K562 (cell line): Measurements from ENCODE around the gene HOMEZ. TPM values are rescaled to one million over a fixed set of nuclear protein-coding genes. Genes with fewer than 3 reads are reported as not detected.
A peak's percentile ranks its signal among the peaks of the same experiment; 100 is the strongest.

ENCODE experiments used
- ATF7 ChIP-seq: fragments of 450-650 bp; IDR thresholded peaks from 2 replicates; pipeline ENCODE4 v1.7.1; 2014; ENCODE audit warnings: mild to moderate bottlenecking, moderate library complexity
- CC2D1A ChIP-seq: fragments of 450-650 bp; IDR thresholded peaks from 2 replicates; pipeline ENCODE4 v1.6.1; 2017; ENCODE audit warnings: mild to moderate bottlenecking
- EZH2 ChIP-seq: IDR thresholded peaks from 2 replicates; pipeline ENCODE4 v1.6.1; 2012; ENCODE audit warnings: low read depth, mild to moderate bottlenecking, inconsistent platforms, low read length, borderline replicate concordance
- HDAC3 ChIP-seq: fragments of 450-650 bp; IDR thresholded peaks from 2 replicates; pipeline ENCODE4 v1.6.1; 2018; ENCODE audit warnings: borderline replicate concordance, mild to moderate bottlenecking, moderate library complexity; ENCODE audit not compliant: partially characterized antibody
- MTA3 ChIP-seq: fragments of 450-650 bp; formaldehyde crosslinking; IDR thresholded peaks from 2 replicates; pipeline ENCODE4 v1.6.1; 2017; ENCODE audit warnings: mild to moderate bottlenecking, borderline replicate concordance
- MXI1 ChIP-seq: IDR thresholded peaks from 2 replicates; pipeline ENCODE4 v1.6.1; 2011; ENCODE audit warnings: low read depth, mild to moderate bottlenecking, improper control_type of control experiment, low read length
- RBM14 ChIP-seq: fragments of 200-400 bp; formaldehyde crosslinking; IDR thresholded peaks from 2 replicates; pipeline ENCODE4 v1.6.1; 2018; ENCODE audit warnings: low read depth, mild to moderate bottlenecking, low read length, moderate library complexity, borderline replicate concordance; ENCODE audit not compliant: insufficient read depth
- SMARCC2 ChIP-seq: fragments of 450-650 bp; IDR thresholded peaks from 2 replicates; pipeline ENCODE4 v1.6.1; 2017; ENCODE audit warnings: antibody characterized with exemption, moderate library complexity, mild to moderate bottlenecking, low read depth
- SREBF1 ChIP-seq: fragments of 150-350 bp; IDR thresholded peaks from 2 replicates; pipeline ENCODE4 v1.6.1; 2014; ENCODE audit warnings: antibody characterized with exemption, low read depth, low read length, borderline replicate concordance
- SREBF2 ChIP-seq: sonication (generic); formaldehyde crosslinking; IDR thresholded peaks from 2 replicates; pipeline ENCODE4 v1.4.0; 2020; ENCODE audit warnings: mild to moderate bottlenecking, missing genetic modification reagents
- TEAD4 ChIP-seq, 2 experiments: sonication (generic) in 1 of 2; formaldehyde crosslinking in 1 of 2; IDR thresholded peaks; 2 replicates each; pipeline versions ENCODE4 v1.6.1 to v1.8.0; 2012 to 2022; ENCODE audit warnings: borderline replicate concordance in 1 of 2, inconsistent platforms in 1 of 2, low read length in 1 of 2, mild to moderate bottlenecking in 1 of 2, missing genetic modification reagents in 1 of 2
- THRAP3 ChIP-seq: fragments of 450-650 bp; IDR thresholded peaks from 2 replicates; pipeline ENCODE4 v1.6.1; 2016; ENCODE audit warnings: mild to moderate bottlenecking, inconsistent platforms, borderline replicate concordance
- ZNF212 ChIP-seq: fragments of 450-650 bp; formaldehyde crosslinking; IDR thresholded peaks from 2 replicates; pipeline ENCODE4 v1.4.0; 2020; ENCODE audit warnings: mild to moderate bottlenecking
- polyA plus RNA-seq, 8 experiments: library from polyadenylated mRNA; depleted of rRNA in 4 of 8; stranded (reverse) in 5 of 8; unstranded in 3 of 8; fragments of >200 nt; fragmentation: Nextera tagmentation in 2 of 8; fragmentation: Illumina TruSeq in 1 of 8; extraction: Ambion mirVana in 2 of 8; extraction: Trizol in 1 of 8; gene quantifications; 2 replicates each; pipeline versions ENCODE4 v1.2.1 to v1.2.3, GENCODE V29; 2011 to 2014; ENCODE audit warnings: inconsistent platforms in 1 of 8, missing spikeins in 1 of 8
- total RNA-seq, 7 experiments: library from RNA; depleted of rRNA in 6 of 7; stranded (reverse); fragments of >200 nt in 6 of 7; fragmentation: Illumina TruSeq in 2 of 7; extraction: Trizol in 2 of 7; gene quantifications; 2 replicates each; pipeline versions ENCODE4 v1.2.1 to v1.2.3, GENCODE V29; 2011 to 2021; ENCODE audit warnings: low replicate concordance in 1 of 7
- TF ChIP-seq, protein P1 (sequence below), 2 experiments: fragments of 450-650 bp in 1 of 2; sonication (generic) in 1 of 2; formaldehyde crosslinking in 1 of 2; IDR thresholded peaks; 2 replicates each; pipeline versions ENCODE4 v1.7.1 to v1.9.0; 2016 to 2022; ENCODE audit warnings: inconsistent platforms in 1 of 2, mild to moderate bottlenecking in 1 of 2, missing genetic modification reagents in 1 of 2
- TF ChIP-seq, protein P2 (sequence below): fragments of 250-450 bp; sonication (Bioruptor Pico); IDR thresholded peaks from 2 replicates; pipeline ENCODE4 v1.9.0; 2021; ENCODE audit warnings: mild to moderate bottlenecking, inconsistent platforms

The HOMEZ gene
- total and polyA plus RNA-seq, 9 of the 15 experiments (the other 6 are each of a cell fraction or from before 2014, with no cell fraction given), result 3.0 to 30.2 (median 16.9) TPM

DNA sequence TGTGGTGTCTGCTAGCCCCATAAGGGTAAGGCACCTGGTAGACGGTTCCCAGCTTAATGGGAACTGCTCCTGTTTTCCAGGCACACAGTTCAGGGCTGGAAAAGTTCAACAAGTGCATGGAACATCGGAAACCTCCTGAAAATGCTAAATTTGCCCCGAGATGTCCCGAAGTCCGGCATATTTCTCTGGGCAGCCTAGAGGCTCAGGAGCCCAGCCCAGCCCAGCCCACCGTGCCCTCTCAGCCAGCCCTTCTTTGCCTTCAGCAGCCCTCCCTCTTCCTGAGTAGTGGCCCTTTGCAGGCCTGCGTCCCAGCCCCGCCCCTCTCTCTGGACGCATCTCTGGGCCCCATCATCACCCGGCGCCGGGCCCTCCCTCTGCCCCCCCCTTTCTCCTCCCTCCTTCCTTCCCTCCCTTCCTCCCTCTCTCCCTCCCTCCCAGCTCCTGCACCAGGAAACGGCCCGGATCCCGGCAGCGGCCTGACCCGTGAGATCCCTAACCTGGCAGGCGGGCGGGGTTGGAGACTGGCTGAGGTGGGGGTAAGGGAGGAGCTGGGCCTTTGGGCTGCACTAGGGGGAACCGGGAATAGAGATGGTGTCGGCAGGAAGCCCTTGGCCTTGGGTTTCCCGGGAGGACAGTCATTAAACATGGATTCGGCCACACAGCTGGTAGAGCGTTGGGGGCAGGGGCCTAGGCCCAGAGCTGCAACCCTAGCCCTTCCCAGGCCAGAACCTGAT, 20.6 kb upstream of the HOMEZ start, which contains the start of gene BCL2L2 (continued):
- TF ChIP-seq, protein P1, sequence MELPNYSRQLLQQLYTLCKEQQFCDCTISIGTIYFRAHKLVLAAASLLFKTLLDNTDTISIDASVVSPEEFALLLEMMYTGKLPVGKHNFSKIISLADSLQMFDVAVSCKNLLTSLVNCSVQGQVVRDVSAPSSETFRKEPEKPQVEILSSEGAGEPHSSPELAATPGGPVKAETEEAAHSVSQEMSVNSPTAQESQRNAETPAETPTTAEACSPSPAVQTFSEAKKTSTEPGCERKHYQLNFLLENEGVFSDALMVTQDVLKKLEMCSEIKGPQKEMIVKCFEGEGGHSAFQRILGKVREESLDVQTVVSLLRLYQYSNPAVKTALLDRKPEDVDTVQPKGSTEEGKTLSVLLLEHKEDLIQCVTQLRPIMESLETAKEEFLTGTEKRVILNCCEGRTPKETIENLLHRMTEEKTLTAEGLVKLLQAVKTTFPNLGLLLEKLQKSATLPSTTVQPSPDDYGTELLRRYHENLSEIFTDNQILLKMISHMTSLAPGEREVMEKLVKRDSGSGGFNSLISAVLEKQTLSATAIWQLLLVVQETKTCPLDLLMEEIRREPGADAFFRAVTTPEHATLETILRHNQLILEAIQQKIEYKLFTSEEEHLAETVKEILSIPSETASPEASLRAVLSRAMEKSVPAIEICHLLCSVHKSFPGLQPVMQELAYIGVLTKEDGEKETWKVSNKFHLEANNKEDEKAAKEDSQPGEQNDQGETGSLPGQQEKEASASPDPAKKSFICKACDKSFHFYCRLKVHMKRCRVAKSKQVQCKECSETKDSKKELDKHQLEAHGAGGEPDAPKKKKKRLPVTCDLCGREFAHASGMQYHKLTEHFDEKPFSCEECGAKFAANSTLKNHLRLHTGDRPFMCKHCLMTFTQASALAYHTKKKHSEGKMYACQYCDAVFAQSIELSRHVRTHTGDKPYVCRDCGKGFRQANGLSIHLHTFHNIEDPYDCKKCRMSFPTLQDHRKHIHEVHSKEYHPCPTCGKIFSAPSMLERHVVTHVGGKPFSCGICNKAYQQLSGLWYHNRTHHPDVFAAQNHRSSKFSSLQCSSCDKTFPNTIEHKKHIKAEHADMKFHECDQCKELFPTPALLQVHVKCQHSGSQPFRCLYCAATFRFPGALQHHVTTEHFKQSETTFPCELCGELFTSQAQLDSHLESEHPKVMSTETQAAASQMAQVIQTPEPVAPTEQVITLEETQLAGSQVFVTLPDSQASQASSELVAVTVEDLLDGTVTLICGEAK (IDR thresholded peaks at IDR 0.05), result peak; percentile 70
- TF ChIP-seq, protein P1 (CRISPR knock-in tag; IDR thresholded peaks at IDR 0.05), result 0 out of 2 replicates have a peak, but pooled peaks have one; percentile 13
- TF ChIP-seq RBM14 (0 out of 2 replicates have a peak, but pooled peaks have one; percentile 9), ATF7 (peak; percentile 24; the same call in 1 of the 2 replicates), SREBF1 (no peak), MXI1 (peak; percentile 53; the same call in 1 of the 2 replicates), ZNF212 (no peak), MTA3 (peak; percentile 70), SREBF2 (CRISPR knock-in tag) (0 out of 2 replicates have a peak, but pooled peaks have one; percentile 42), THRAP3 (no peak), CC2D1A (no peak), TEAD4 (IDR thresholded peaks at IDR 0.05; ENCODE audit: low read length) (no peak), TEAD4 (CRISPR knock-in tag; IDR thresholded peaks at IDR 0.05; ENCODE audit: borderline replicate concordance) (no peak), HDAC3 (no peak), SMARCC2 (0 out of 2 replicates have a peak, but pooled peaks have one; percentile 28), EZH2 (no peak)
- TF ChIP-seq, protein P2, sequence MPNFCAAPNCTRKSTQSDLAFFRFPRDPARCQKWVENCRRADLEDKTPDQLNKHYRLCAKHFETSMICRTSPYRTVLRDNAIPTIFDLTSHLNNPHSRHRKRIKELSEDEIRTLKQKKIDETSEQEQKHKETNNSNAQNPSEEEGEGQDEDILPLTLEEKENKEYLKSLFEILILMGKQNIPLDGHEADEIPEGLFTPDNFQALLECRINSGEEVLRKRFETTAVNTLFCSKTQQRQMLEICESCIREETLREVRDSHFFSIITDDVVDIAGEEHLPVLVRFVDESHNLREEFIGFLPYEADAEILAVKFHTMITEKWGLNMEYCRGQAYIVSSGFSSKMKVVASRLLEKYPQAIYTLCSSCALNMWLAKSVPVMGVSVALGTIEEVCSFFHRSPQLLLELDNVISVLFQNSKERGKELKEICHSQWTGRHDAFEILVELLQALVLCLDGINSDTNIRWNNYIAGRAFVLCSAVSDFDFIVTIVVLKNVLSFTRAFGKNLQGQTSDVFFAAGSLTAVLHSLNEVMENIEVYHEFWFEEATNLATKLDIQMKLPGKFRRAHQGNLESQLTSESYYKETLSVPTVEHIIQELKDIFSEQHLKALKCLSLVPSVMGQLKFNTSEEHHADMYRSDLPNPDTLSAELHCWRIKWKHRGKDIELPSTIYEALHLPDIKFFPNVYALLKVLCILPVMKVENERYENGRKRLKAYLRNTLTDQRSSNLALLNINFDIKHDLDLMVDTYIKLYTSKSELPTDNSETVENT (CRISPR knock-in tag), result peak; percentile 58; the same call in 1 of the 2 replicates
